HCT116 (cell line): ENCODE data around the gene GRAMD4. TPM values are rescaled to one million over a fixed set of nuclear protein-coding genes. Genes with fewer than 3 reads are reported as not detected.

Experiments used
- ATAC-seq: fragments of 200-7000 bp; cut with Tn5 transposase; 2 replicates; pipeline ENCODE4 v1.9.1; 2020; ENCODE audit warnings: mild to moderate bottlenecking, moderate library complexity
- BruUV-seq: library from RNA; stranded (reverse); fragments of 400-500 nt; replicated peaks from 2 replicates; lab custom pipeline; 2021; lab: Mats Ljungman, UMichigan
- CTCF ChIA-PET: fragments of 300-600 bp; sonication (Branson Sonifier 250); formaldehyde crosslinking; loops from one replicate; lab custom pipeline; 2021; ENCODE audit warnings: antibody characterized with exemption; lab: Charles Lee
- POLR2A ChIA-PET: fragments of 300-600, 350-600 bp; sonication (Branson Sonifier 250); formaldehyde crosslinking; loops from one replicate; lab custom pipeline; 2021; ENCODE audit warnings: antibody characterized with exemption; lab: Charles Lee
- RAD21 ChIA-PET, 2 experiments: fragments of 300-600 bp; sonication (Branson Sonifier 250); formaldehyde crosslinking; loops; one replicate each; lab custom pipeline; 2023; ENCODE audit warnings: low total read pairs in 2 of 2; ENCODE audit not compliant: uncharacterized antibody in 2 of 2, unreplicated experiment in 2 of 2, low non-redundant PET in 1 of 2; lab: Charles Lee
- DNase-seq: peaks from one replicate; pipeline ENCODE4 v3.0.0-alpha.2; 2010; ENCODE audit warnings: low read depth, low spot score
- H2AFZ ChIP-seq: fragments of 200-600 bp; shearing (Covaris generic), sonication (generic); 2 replicates; pipeline ENCODE4 v1.6.1; 2017; ENCODE audit warnings: low read depth, mixed run types, mixed read lengths, antibody characterized with exemption, low read length; ENCODE audit not compliant: poor library complexity, severe bottlenecking
- H3K27ac ChIP-seq: 2 replicates; pipeline ENCODE4 v1.5.1; 2012; ENCODE audit warnings: low read depth, low read length
- H3K27me3 ChIP-seq: fragments of 200-600 bp; sonication (generic); 2 replicates; pipeline ENCODE4 v1.6.1; 2016; ENCODE audit warnings: mixed run types, low read length, mixed read lengths; ENCODE audit not compliant: insufficient read depth
- H3K36me3 ChIP-seq, 2 experiments: fragments of 200-500 bp in 1 of 2; fragments of 200-600 bp in 1 of 2; sonication (Bioruptor generic) in 1 of 2; sonication (generic) in 1 of 2; 2 replicates each; pipeline versions ENCODE4 v1.5.1 to v1.6.1; 2014 to 2016; ENCODE audit warnings: low read length in 2 of 2, inconsistent platforms in 1 of 2, mixed read lengths in 1 of 2, mixed run types in 1 of 2; ENCODE audit not compliant: insufficient read depth in 2 of 2, control insufficient read depth in 1 of 2
- H3K4me1 ChIP-seq, 2 experiments: fragments of 200-600 bp in 1 of 2; sonication (generic) in 1 of 2; 2 replicates each; pipeline versions ENCODE4 v1.5.1 to v1.6.1; 2012 to 2017; ENCODE audit warnings: low read length in 2 of 2, inconsistent platforms in 1 of 2, mild to moderate bottlenecking in 1 of 2, mixed read lengths in 1 of 2, mixed run types in 1 of 2, moderate library complexity in 1 of 2; ENCODE audit not compliant: insufficient read depth in 2 of 2, control insufficient read depth in 1 of 2
- H3K4me2 ChIP-seq: fragments of 200-600 bp; sonication (generic); 2 replicates; pipeline ENCODE4 v1.6.1; 2017; ENCODE audit warnings: mixed run types, low read length, mixed read lengths
- H3K4me3 ChIP-seq, 2 experiments: fragments of 200-600 bp in 1 of 2; sonication (generic) in 1 of 2; replicated peaks in 1 of 2; 2 replicates each; pipeline ENCODE4 v1.5.1; 2011 to 2016; ENCODE audit warnings: low read length in 2 of 2, control low read depth in 1 of 2, low read depth in 1 of 2, mild to moderate bottlenecking in 1 of 2, mixed read lengths in 1 of 2, mixed run types in 1 of 2
- H3K79me2 ChIP-seq: fragments of 200-600 bp; sonication (generic); 2 replicates; pipeline ENCODE4 v1.6.1; 2017; ENCODE audit warnings: mild to moderate bottlenecking, mixed run types, low read length, moderate library complexity, mixed read lengths; ENCODE audit not compliant: insufficient read depth
- H3K9ac ChIP-seq: fragments of 200-600 bp; sonication (generic); 2 replicates; pipeline ENCODE4 v1.6.1; 2016; ENCODE audit warnings: low read length, mixed read lengths
- H3K9me2 ChIP-seq: fragments of 200-600 bp; sonication (generic), shearing (Covaris generic); 2 replicates; pipeline ENCODE4 v1.6.1; 2017; ENCODE audit warnings: mixed run types, mild to moderate bottlenecking, moderate library complexity; ENCODE audit not compliant: insufficient read depth
- H3K9me3 ChIP-seq, 2 experiments: fragments of 200-500 bp in 1 of 2; fragments of 200-600 bp in 1 of 2; sonication (Bioruptor generic) in 1 of 2; sonication (generic) in 1 of 2; 2 replicates each; pipeline ENCODE4 v1.6.1; 2014 to 2017; ENCODE audit warnings: low read length in 2 of 2, mixed read lengths in 2 of 2, inconsistent platforms in 1 of 2, low read depth in 1 of 2, mild to moderate bottlenecking in 1 of 2, mixed run types in 1 of 2, moderate library complexity in 1 of 2; ENCODE audit not compliant: control insufficient read depth in 1 of 2, insufficient read depth in 1 of 2
- H4K20me1 ChIP-seq: fragments of 200-600 bp; sonication (generic), shearing (Covaris generic); 2 replicates; pipeline ENCODE4 v1.6.1; 2017; ENCODE audit warnings: mixed run types, mild to moderate bottlenecking, moderate library complexity; ENCODE audit not compliant: insufficient read depth
- ATF3 ChIP-seq: IDR thresholded peaks from 2 replicates; pipeline ENCODE4 v1.6.1; 2012
- CBX3 ChIP-seq: IDR thresholded peaks from 2 replicates; pipeline ENCODE4 v1.6.1; 2012; ENCODE audit warnings: low read depth
- CTCF ChIP-seq, 3 experiments: fragments of 200-600 bp in 1 of 3; sonication (generic) in 1 of 3; IDR thresholded peaks in 2 of 3; conservative IDR thresholded peaks in 1 of 3; 2 replicates each; pipeline ENCODE4 v1.5.1; 2012 to 2017; ENCODE audit warnings: low read depth in 2 of 3, low read length in 2 of 3, antibody characterized with exemption in 1 of 3, borderline replicate concordance in 1 of 3, control low read depth in 1 of 3, mild to moderate bottlenecking in 1 of 3, mixed read lengths in 1 of 3, mixed run types in 1 of 3, moderate library complexity in 1 of 3; ENCODE audit not compliant: insufficient read depth in 1 of 3
- EGR1 ChIP-seq: IDR thresholded peaks from 2 replicates; pipeline ENCODE4 v1.6.1; 2012; ENCODE audit warnings: low read depth
- ELF1 ChIP-seq: IDR thresholded peaks from 2 replicates; pipeline ENCODE4 v1.6.1; 2012; ENCODE audit warnings: low read depth, borderline replicate concordance
- EZH2phosphoT487 ChIP-seq: fragments of 200-600 bp; IDR thresholded peaks from 2 replicates; pipeline ENCODE4 v1.6.1; 2018; ENCODE audit warnings: antibody characterized with exemption, borderline replicate concordance
- JUND ChIP-seq: IDR thresholded peaks from 2 replicates; pipeline ENCODE4 v1.6.1; 2012
- POLR2AphosphoS5 ChIP-seq: IDR thresholded peaks from 2 replicates; pipeline ENCODE4 v1.6.1; 2011; ENCODE audit warnings: mild to moderate bottlenecking, low read depth, low read length, moderate library complexity
- REST ChIP-seq: IDR thresholded peaks from 2 replicates; pipeline ENCODE4 v1.6.1; 2012; ENCODE audit warnings: low read depth
- SIN3A ChIP-seq: IDR thresholded peaks from 2 replicates; pipeline ENCODE4 v1.6.1; 2012; ENCODE audit warnings: low read depth
- SRF ChIP-seq: IDR thresholded peaks from 2 replicates; pipeline ENCODE4 v1.6.1; 2012; ENCODE audit warnings: low read depth
- TCF7L2 ChIP-seq: IDR thresholded peaks from 2 replicates; pipeline ENCODE4 v1.7.0; 2011; ENCODE audit warnings: borderline replicate concordance, inconsistent platforms; ENCODE audit not compliant: insufficient read depth, insufficient read length; ENCODE audit errors: extremely low read depth
- ZNF274 ChIP-seq: fragments of 200-500 bp; sonication (Bioruptor generic); IDR thresholded peaks from 2 replicates; pipeline ENCODE4 v1.6.1; 2014; ENCODE audit warnings: mild to moderate bottlenecking, low read depth, low read length, inconsistent platforms
- intact Hi-C: fragments of 100-400 bp; cut with micrococcal nuclease; formaldehyde crosslinking; loops from 2 replicates; pipeline ENCODE4 v1.10.0; 2022
- total RNA-seq: library from RNA; stranded (reverse); gene quantifications from one replicate; pipeline ENCODE4 v1.2.1, GENCODE V29; 2021; ENCODE audit not compliant: unreplicated experiment

Gene GRAMD4
- total RNA-seq, 1 experiment from 2014 or later, result 25.8 TPM

GRCh38 chr22:46712288-46712687 is 92.1 kb downstream of the GRAMD4 start:
- BruUV-seq, result no TSS peak
- H3K9me3 ChIP-seq, result no peaks in the 10 kb centered on the region
- no peak overlapping the region for H3K9ac ChIP-seq
- ATAC-seq (no peak), DNase-seq (no peak)
- CTCF ChIA-PET, result no interaction called here
- no peak overlapping the region for H3K27ac ChIP-seq
- no peaks in the 10 kb centered on the region for H3K79me2 ChIP-seq
- intact Hi-C loops, result no loop called here
- H2AFZ ChIP-seq, result no peak overlapping the region
- POLR2A ChIA-PET, result no interaction called here
- no peaks in the 10 kb centered on the region for H3K4me1 ChIP-seq
- RAD21 ChIA-PET, result no interaction called here
- no peak for TF ChIP-seq CBX3
- no peak for TF ChIP-seq POLR2AphosphoS5
- TF ChIP-seq EZH2phosphoT487, result no peak
- TF ChIP-seq REST, result no peak
- no peak for TF ChIP-seq ELF1
- TF ChIP-seq EGR1, result no peak
- no peak for TF ChIP-seq SIN3A
- TF ChIP-seq SRF, result no peak
- TF ChIP-seq CTCF (IDR thresholded peaks at IDR 0.05 in 2 of 3, conservative IDR thresholded peaks at IDR 0.05 in 1 of 3; ENCODE audit: borderline replicate concordance in 1 of 3, insufficient read depth in 1 of 3, low read depth in 2 of 3, low read length in 2 of 3), result no peak
- TF ChIP-seq TCF7L2, result no peak
- no peak for TF ChIP-seq ZNF274
- TF ChIP-seq JUND, result no peak
- no peak for TF ChIP-seq ATF3
- no peak overlapping the region for H3K4me2 ChIP-seq
- no peaks in the 10 kb centered on the region for H3K9me2 ChIP-seq
- no peak overlapping the region for H3K4me3 ChIP-seq
- peaks cover 20 to 29% of the 10 kb centered on the region in 2 experiments for H3K36me3 ChIP-seq
- H3K27me3 ChIP-seq, result no peaks in the 10 kb centered on the region
- no peaks in the 10 kb centered on the region for H4K20me1 ChIP-seq
